Tibial nerve (tissue), 4 donors: ENCODE results near the gene CAMTA1.

Experiments used
- EP300 ChIP-seq, 2 donors: sonication (generic); formaldehyde crosslinking; IDR thresholded peaks; one replicate each; pipeline ENCODE4 v1.6.1; 2017; ENCODE audit warnings: antibody characterized with exemption in 2 of 2, mild to moderate bottlenecking in 1 of 2
- POLR2A ChIP-seq, 2 donors: fragments of 450-650 bp; IDR thresholded peaks; one replicate each; pipeline ENCODE4 v1.6.1; 2017; ENCODE audit warnings: antibody characterized with exemption in 2 of 2, mild to moderate bottlenecking in 2 of 2, moderate library complexity in 2 of 2
- TF ChIP-seq, protein P1 (sequence below), 5 experiments: fragments of 200-600 bp in 3 of 5; fragments of 450-650 bp in 2 of 5; sonication (generic) in 3 of 5; IDR thresholded peaks; one replicate each; pipeline ENCODE4 v1.5.1; 2016 to 2019; ENCODE audit warnings: antibody characterized with exemption in 5 of 5, mild to moderate bottlenecking in 3 of 5, moderate library complexity in 2 of 5

DNA sequence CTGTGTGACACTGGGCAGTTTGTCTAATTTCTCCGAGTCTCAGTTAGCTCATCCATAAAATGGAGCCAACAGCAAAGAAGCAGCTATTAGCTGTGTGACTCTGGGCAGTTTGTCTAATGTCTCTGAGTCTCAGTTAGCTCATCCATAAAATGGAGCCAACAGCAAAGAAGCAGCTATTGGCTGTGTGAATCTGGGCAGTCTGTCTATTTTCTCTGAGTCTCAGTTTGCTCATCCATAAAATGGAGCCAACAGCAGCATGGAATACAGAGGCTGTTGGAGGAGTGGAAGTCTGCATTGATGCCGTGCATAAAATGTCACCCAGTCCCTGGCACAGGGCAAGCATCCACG lies 688.9 kb downstream of the CAMTA1 start:
- TF ChIP-seq, protein P1, sequence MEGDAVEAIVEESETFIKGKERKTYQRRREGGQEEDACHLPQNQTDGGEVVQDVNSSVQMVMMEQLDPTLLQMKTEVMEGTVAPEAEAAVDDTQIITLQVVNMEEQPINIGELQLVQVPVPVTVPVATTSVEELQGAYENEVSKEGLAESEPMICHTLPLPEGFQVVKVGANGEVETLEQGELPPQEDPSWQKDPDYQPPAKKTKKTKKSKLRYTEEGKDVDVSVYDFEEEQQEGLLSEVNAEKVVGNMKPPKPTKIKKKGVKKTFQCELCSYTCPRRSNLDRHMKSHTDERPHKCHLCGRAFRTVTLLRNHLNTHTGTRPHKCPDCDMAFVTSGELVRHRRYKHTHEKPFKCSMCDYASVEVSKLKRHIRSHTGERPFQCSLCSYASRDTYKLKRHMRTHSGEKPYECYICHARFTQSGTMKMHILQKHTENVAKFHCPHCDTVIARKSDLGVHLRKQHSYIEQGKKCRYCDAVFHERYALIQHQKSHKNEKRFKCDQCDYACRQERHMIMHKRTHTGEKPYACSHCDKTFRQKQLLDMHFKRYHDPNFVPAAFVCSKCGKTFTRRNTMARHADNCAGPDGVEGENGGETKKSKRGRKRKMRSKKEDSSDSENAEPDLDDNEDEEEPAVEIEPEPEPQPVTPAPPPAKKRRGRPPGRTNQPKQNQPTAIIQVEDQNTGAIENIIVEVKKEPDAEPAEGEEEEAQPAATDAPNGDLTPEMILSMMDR (IDR thresholded peaks at IDR 0.05), result no peak
- TF ChIP-seq EP300 (IDR thresholded peaks at IDR 0.05), result no peak
- no peak for TF ChIP-seq POLR2A (IDR thresholded peaks at IDR 0.05)
